SU-DHL-6 (cell line): ENCODE results near the gene PVALEF.

ENCODE experiments used
- H2AFZ ChIP-seq: fragments of 200-600 bp; sonication (generic); 2 replicates; pipeline ENCODE4 v1.6.1; 2014; ENCODE audit warnings: low read depth, mild to moderate bottlenecking, moderate library complexity, mixed read lengths, antibody characterized with exemption, low read length; ENCODE audit not compliant: severe bottlenecking
- H3F3A ChIP-seq: fragments of 200-600 bp; shearing (Covaris generic); 2 replicates; pipeline ENCODE4 v1.6.0; 2016; ENCODE audit warnings: antibody characterized with exemption, mild to moderate bottlenecking; ENCODE audit not compliant: insufficient read depth
- H3K27ac ChIP-seq: fragments of 200-600 bp; sonication (generic); 2 replicates; pipeline ENCODE4 v1.5.1; 2016; ENCODE audit warnings: low read depth, mild to moderate bottlenecking, low read length, moderate library complexity, mixed read lengths
- H3K27me3 ChIP-seq: fragments of 200-600 bp; sonication (generic), shearing (Covaris generic); 2 replicates; pipeline ENCODE4 v1.6.0; 2014; ENCODE audit warnings: mild to moderate bottlenecking, low read length
- H3K36me3 ChIP-seq: fragments of 200-600 bp; sonication (generic); 2 replicates; pipeline ENCODE4 v1.6.1; 2014; ENCODE audit warnings: mild to moderate bottlenecking, low read length, mixed read lengths
- H3K4me2 ChIP-seq: fragments of 300-600, 200-600 bp; shearing (Covaris generic), sonication (generic); 2 replicates; pipeline ENCODE4 v1.6.0; 2014; ENCODE audit warnings: low read length, low read depth, mild to moderate bottlenecking; ENCODE audit not compliant: poor library complexity, severe bottlenecking
- H3K4me3 ChIP-seq: fragments of 200-600 bp; sonication (generic); 2 replicates; pipeline ENCODE4 v1.5.1; 2014; ENCODE audit warnings: antibody characterized with exemption, low read length, mild to moderate bottlenecking, mixed read lengths; ENCODE audit not compliant: insufficient read depth, poor library complexity, severe bottlenecking
- H3K79me2 ChIP-seq: fragments of 200-600 bp; sonication (generic); 2 replicates; pipeline ENCODE4 v1.6.1; 2014; ENCODE audit warnings: mild to moderate bottlenecking, low read length, moderate library complexity; ENCODE audit not compliant: insufficient read depth
- H3K9ac ChIP-seq: fragments of 200-600 bp; sonication (generic); 2 replicates; pipeline ENCODE4 v1.7.0; 2014; ENCODE audit warnings: mild to moderate bottlenecking, low read length
- H3K9me2 ChIP-seq: fragments of 200-600 bp; sonication (generic); replicated peaks from 2 replicates; pipeline ENCODE4 v1.6.1; 2014; ENCODE audit warnings: low read length; ENCODE audit not compliant: insufficient read depth
- H3K9me3 ChIP-seq: fragments of 200-600 bp; sonication (generic); 2 replicates; pipeline ENCODE4 v1.6.1; 2014; ENCODE audit warnings: low read length, mixed read lengths; ENCODE audit not compliant: insufficient read depth
- H4K20me1 ChIP-seq: fragments of 200-600 bp; sonication (generic); 2 replicates; pipeline ENCODE4 v1.6.1; 2014; ENCODE audit warnings: low read depth, mild to moderate bottlenecking, antibody characterized with exemption, low read length, moderate library complexity, mixed read lengths
- EZH2phosphoT487 ChIP-seq: fragments of 200-600 bp; sonication (generic), shearing (Covaris generic); conservative IDR thresholded peaks from 2 replicates; pipeline ENCODE4 v1.6.1; 2018; ENCODE audit warnings: mild to moderate bottlenecking, antibody characterized with exemption, low read length, moderate library complexity, mixed read lengths
- TF ChIP-seq, protein P1 (sequence below): fragments of 200-600 bp; sonication (generic); IDR thresholded peaks from one replicate; pipeline ENCODE4 v1.5.1; 2017; ENCODE audit warnings: antibody characterized with exemption, mild to moderate bottlenecking, low read length, moderate library complexity; ENCODE audit not compliant: insufficient read depth, poor library complexity, severe bottlenecking

The PVALEF gene

DNA sequence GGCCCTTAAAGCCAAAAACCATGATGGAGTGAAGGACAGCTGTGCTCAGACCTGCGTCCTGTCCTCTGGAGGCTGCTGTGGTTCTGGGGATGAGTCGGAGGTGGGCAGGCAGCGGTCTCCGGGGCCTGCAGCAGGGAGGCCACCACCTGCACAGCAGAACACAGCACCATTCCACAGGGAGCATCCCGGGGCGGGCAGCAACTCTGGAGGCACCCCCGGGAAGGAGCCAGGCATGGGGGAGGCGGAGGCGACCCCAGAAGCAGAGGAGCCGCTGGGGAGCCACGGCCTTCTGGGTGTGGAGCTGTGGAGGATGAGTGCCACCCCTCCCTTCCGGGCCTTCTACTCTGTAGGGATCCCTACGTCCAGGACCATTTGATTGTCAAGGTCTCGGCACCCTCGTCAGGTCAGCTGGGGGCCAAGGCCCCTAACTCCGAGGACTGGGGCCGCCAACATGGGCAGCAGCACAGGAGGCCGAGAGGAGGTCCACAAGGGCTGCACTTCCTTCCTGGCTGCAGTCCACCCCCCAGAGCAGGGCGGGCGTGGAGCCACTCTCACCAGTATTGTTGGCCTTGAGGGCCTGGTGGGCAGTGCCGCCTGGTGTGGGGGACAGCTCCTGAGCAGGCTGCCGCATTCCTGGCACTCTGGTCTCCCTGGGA lies 33.6 kb downstream of the PVALEF start:
- Histone ChIP-seq H3K9ac (no peak overlapping the region), H3F3A (no peaks in the 10 kb centered on the region), H3K4me2 (no peak overlapping the region), H3K27ac (no peak overlapping the region), H3K9me3 (no peaks in the 10 kb centered on the region), H2AFZ (no peak overlapping the region), H3K27me3 (no peaks in the 10 kb centered on the region), H3K4me3 (no peak overlapping the region), H4K20me1 (no peaks in the 10 kb centered on the region), H3K9me2 (no peaks in the 10 kb centered on the region), H3K79me2 (no peaks in the 10 kb centered on the region), H3K36me3 (no peaks in the 10 kb centered on the region)
- no peak for TF ChIP-seq EZH2phosphoT487
- TF ChIP-seq, protein P1, sequence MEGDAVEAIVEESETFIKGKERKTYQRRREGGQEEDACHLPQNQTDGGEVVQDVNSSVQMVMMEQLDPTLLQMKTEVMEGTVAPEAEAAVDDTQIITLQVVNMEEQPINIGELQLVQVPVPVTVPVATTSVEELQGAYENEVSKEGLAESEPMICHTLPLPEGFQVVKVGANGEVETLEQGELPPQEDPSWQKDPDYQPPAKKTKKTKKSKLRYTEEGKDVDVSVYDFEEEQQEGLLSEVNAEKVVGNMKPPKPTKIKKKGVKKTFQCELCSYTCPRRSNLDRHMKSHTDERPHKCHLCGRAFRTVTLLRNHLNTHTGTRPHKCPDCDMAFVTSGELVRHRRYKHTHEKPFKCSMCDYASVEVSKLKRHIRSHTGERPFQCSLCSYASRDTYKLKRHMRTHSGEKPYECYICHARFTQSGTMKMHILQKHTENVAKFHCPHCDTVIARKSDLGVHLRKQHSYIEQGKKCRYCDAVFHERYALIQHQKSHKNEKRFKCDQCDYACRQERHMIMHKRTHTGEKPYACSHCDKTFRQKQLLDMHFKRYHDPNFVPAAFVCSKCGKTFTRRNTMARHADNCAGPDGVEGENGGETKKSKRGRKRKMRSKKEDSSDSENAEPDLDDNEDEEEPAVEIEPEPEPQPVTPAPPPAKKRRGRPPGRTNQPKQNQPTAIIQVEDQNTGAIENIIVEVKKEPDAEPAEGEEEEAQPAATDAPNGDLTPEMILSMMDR = no peak

- Histone ChIP-seq H3K27ac (no peak overlapping the region), H3K36me3 (no peaks in the 10 kb centered on the region), H3K9me2 (no peaks in the 10 kb centered on the region), H3F3A (no peaks in the 10 kb centered on the region), H3K4me3 (no peak overlapping the region), H2AFZ (no peak overlapping the region), H3K9me3 (no peaks in the 10 kb centered on the region), H3K27me3 (no peaks in the 10 kb centered on the region), H4K20me1 (no peaks in the 10 kb centered on the region), H3K9ac (no peak overlapping the region), H3K79me2 (no peaks in the 10 kb centered on the region), H3K4me2 (no peak overlapping the region)
- TF ChIP-seq, protein P1 = no peak
- TF ChIP-seq EZH2phosphoT487 = no peak
Measured at GRCh38 chr17:81199482-81199830, 34.1 kb downstream of the PVALEF start.

DNA sequence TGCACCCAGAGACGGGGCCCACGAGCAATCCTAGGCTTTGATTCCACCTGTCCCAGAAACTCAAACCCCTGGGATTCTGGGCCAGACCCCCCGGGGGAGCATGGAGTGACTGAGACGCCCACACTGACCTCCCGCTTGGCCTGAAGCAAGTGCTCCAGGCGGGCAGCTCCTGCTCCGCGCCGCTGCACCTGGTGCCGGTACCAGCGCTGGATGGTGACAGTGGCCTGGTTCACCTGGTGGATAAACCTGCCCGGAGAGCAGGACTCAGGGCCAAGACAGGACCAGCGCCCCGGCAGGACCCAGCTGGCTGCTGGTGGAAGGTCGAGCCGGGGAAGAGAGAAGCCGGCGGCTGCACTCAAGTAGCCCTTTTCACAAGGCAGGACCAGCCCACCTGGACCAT lies 34.9 kb downstream of the PVALEF start:
- no peaks in the 10 kb centered on the region for H3K9me2 ChIP-seq
- no peaks in the 10 kb centered on the region for H3F3A ChIP-seq
- no peak for TF ChIP-seq EZH2phosphoT487
- TF ChIP-seq, protein P1 = no peak
- no peaks in the 10 kb centered on the region for H4K20me1 ChIP-seq
- no peak overlapping the region for H2AFZ ChIP-seq
- no peaks in the 10 kb centered on the region for H3K9me3 ChIP-seq
- no peak overlapping the region for H3K27ac ChIP-seq
- H3K36me3 ChIP-seq = no peaks in the 10 kb centered on the region
- no peaks in the 10 kb centered on the region for H3K27me3 ChIP-seq
- no peak overlapping the region for H3K4me2 ChIP-seq
- no peak overlapping the region for H3K4me3 ChIP-seq
- H3K79me2 ChIP-seq = no peaks in the 10 kb centered on the region
- no peak overlapping the region for H3K9ac ChIP-seq
